Glutamatergic neuron (in vitro differentiated cells): Measurements from ENCODE around the gene ERGIC1. TPM values are rescaled to one million over a fixed set of nuclear protein-coding genes. Genes with fewer than 3 reads are reported as not detected.

ENCODE experiments used
- DNase-seq: peaks from one replicate; pipeline ENCODE4 v3.0.0; 2022
- H3K27ac Mint-ChIP-seq: one replicate; pipeline ENCODE4 v1.8.0; 2020; ENCODE audit warnings: mild to moderate bottlenecking, mixed read lengths, inconsistent platforms; ENCODE audit not compliant: unreplicated experiment
- H3K27me3 Mint-ChIP-seq: one replicate; pipeline ENCODE4 v1.8.0; 2020; ENCODE audit warnings: mild to moderate bottlenecking, moderate library complexity, mixed read lengths, inconsistent platforms; ENCODE audit not compliant: unreplicated experiment
- H3K36me3 Mint-ChIP-seq: one replicate; pipeline ENCODE4 v1.8.0; 2020; ENCODE audit warnings: mild to moderate bottlenecking, mixed read lengths, inconsistent platforms; ENCODE audit not compliant: unreplicated experiment
- H3K4me1 Mint-ChIP-seq: one replicate; pipeline ENCODE4 v1.8.0; 2020; ENCODE audit warnings: mild to moderate bottlenecking, low read depth, mixed read lengths, inconsistent platforms; ENCODE audit not compliant: unreplicated experiment
- H3K4me3 Mint-ChIP-seq: one replicate; pipeline ENCODE4 v1.8.0; 2020; ENCODE audit warnings: mild to moderate bottlenecking, mixed read lengths, inconsistent platforms; ENCODE audit not compliant: unreplicated experiment
- H3K9me3 Mint-ChIP-seq: one replicate; pipeline ENCODE4 v1.8.0; 2020; ENCODE audit warnings: mild to moderate bottlenecking, moderate library complexity, mixed read lengths, inconsistent platforms; ENCODE audit not compliant: unreplicated experiment
- CTCF ChIP-seq: fragments of 200-600 bp; sonication (generic); IDR thresholded peaks from one replicate; pipeline ENCODE4 v1.5.0; 2021; ENCODE audit not compliant: partially characterized antibody, unreplicated experiment
- total RNA-seq: library from RNA; stranded (reverse); fragmentation: NEBNext Ultra II Directional; extraction: Animal tissue kit (Norgen Biotek cat#: 25700); gene quantifications from one replicate; pipeline ENCODE4 v1.2.1, GENCODE V29; 2021; ENCODE audit not compliant: unreplicated experiment

The ERGIC1 gene
- total RNA-seq, 1 donor from 2014 or later, result 76.2 TPM

DNA sequence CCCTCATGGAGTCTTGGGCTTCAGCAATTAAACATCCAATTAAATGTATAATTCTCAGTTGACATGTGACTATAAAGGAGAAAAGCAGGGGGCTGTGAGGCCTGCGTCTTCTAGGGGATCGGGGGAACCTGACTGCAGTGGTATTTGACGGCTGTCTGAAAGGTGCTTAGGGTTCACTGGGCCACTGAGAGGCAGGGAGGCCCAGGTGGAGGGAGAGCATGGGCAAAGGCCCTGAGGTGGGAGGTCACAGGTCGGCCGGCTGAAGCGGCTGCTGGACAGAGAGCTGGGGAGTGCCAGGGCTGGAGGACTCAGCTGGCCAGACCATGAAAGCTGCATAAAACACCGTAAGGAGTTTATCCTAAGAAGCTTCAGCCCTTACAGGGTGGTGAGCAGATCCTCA, 23.9 kb downstream of the ERGIC1 start:
- Mint-ChIP-seq H3K27ac (no peak overlapping the region), H3K4me1 (peaks cover 9% of the 10 kb centered on the region), H3K9me3 (no peaks in the 10 kb centered on the region), H3K36me3 (no peaks in the 10 kb centered on the region), H3K4me3 (no peak overlapping the region), H3K27me3 (peaks cover 4% of the 10 kb centered on the region)
- DNase-seq, result no peak
- TF ChIP-seq CTCF, result no peak

DNA sequence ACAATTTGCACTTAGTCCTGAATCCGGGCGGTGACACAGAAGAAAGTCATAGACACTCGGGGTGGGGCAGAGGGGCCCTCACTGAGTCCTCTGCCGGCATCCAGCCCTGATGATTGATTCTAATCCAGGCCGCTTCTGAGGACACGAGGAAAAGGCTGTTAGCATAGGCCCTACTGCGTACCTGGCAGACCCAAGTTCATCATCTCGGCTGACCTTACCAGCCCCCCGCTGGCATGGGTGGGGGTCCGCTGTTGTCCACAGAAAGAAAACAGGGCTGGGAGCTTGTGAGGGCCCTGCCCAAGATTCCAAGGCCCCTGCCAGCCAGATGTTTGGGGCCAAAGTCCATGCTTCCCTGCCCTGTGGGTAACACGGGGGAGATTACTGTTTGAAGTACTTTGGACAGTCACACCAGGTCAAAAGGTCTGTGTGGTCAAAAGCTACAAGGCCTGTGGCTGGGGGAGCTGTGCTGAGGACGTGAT, 24.5 kb downstream of the ERGIC1 start:
- TF ChIP-seq CTCF, result no peak
- Mint-ChIP-seq H3K36me3 (no peaks in the 10 kb centered on the region), H3K4me1 (peaks cover 9% of the 10 kb centered on the region), H3K27ac (no peak overlapping the region), H3K9me3 (no peaks in the 10 kb centered on the region), H3K27me3 (peaks cover 4% of the 10 kb centered on the region), H3K4me3 (no peak overlapping the region)
- no peak for DNase-seq

DNA sequence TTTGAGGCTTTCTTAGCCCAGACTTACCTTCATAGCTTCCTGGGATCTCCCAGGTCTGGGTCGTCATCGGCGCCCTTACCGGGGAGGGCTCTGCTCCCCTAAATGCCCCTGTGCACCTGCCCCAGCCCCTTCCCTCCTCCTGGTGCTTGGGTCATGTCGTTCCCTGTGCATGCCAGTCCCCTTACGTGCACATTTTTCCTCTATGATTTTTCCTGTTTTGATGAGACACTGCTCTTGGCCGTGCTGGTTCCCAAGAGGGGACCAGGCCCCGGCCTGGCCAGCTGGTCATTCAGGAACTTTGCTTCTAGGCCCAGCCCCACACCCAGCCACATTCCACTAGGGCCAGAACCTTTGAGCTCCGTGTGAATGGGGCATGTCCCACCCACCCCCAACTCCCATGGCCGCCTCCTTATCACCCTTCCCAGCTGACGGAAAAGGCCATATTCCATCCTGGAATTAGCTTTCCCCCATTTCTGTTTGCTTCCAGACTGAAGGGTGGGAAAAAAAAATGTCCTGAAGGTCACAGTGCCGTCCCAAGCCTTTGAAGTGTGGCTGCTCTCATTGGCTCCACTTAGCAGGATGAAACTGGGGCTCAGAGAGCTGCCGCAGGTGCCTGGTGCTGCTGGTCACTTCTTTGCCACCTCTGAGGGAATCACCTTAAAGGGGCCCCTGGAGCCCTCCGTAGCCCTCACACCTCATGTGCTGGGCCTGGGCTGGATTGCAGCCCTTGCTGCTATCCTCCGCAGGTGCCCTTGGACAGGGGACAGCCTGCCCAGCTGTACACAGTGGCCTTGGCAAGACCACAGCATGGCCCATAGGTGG, 25.1 kb downstream of the ERGIC1 start:
- DNase-seq, result no peak
- H3K36me3 Mint-ChIP-seq, result no peaks in the 10 kb centered on the region
- H3K27me3 Mint-ChIP-seq, result peaks cover 4% of the 10 kb centered on the region
- no peak overlapping the region for H3K27ac Mint-ChIP-seq
- no peak overlapping the region for H3K4me3 Mint-ChIP-seq
- peaks cover 9% of the 10 kb centered on the region for H3K4me1 Mint-ChIP-seq
- TF ChIP-seq CTCF, result no peak
- no peaks in the 10 kb centered on the region for H3K9me3 Mint-ChIP-seq

DNA sequence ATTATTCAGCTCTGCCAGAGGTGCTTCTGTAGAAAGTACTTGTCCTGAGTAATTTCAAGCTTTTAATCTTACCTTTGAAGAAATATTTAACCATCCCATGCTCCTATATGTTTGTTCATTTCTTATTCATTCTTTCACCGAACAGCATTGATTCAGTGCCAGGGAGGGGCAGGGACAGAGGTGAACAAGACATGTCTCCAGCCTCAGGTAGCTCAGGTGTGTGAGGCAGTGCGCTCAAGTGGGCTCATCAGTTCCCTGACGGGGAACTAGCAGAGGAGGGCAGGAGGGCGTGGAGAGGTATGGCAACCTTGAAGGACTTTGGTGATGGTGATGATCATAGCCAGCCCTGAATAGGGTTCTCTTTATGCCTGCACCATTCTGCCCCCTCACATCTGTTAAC, 25.9 kb downstream of the ERGIC1 start:
- DNase-seq, result no peak
- peaks cover 4% of the 10 kb centered on the region for H3K27me3 Mint-ChIP-seq
- TF ChIP-seq CTCF, result no peak
- no peaks in the 10 kb centered on the region for H3K36me3 Mint-ChIP-seq
- H3K27ac Mint-ChIP-seq, result no peak overlapping the region
- no peaks in the 10 kb centered on the region for H3K9me3 Mint-ChIP-seq
- peaks cover 9% of the 10 kb centered on the region for H3K4me1 Mint-ChIP-seq
- no peak overlapping the region for H3K4me3 Mint-ChIP-seq
